GM12864 (cell line): ENCODE data around the gene UPB1.

Experiments
- DNase-seq: peaks from one replicate; pipeline ENCODE4 v3.0.0-alpha.2; 2011; ENCODE audit warnings: low read depth
- H3K4me3 ChIP-seq: 2 replicates; pipeline ENCODE4 v1.5.1; 2011; ENCODE audit warnings: mild to moderate bottlenecking, low read depth, low read length, control low read depth
- TF ChIP-seq, protein P1 (sequence below): IDR thresholded peaks from 2 replicates; pipeline ENCODE4 v1.5.1; 2011; ENCODE audit warnings: low read depth, mild to moderate bottlenecking, moderate library complexity, low read length, control low read depth, inconsistent platforms; ENCODE audit errors: missing control alignments

The UPB1 gene

DNA sequence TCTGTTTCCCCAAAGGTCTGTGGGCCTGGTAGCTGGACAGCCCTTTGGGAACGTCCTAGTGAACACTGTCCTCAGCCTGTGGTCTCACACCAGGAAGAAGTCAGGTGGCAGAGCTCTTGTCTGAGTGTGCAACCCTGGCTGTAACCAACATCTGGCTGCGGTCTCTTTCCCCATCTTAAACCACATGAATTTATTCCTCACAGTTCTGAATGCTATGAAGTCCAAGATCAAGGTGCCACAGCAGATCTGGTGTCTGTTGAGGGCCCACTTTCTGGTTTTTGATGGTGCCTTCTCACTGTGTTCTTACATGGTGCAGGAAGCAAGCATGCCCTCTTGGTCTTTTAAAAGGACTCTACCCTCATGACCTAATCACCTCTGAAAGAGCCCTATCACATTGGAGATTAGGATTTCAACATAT, 2.7 kb downstream of the UPB1 start:
- TF ChIP-seq, protein P1, sequence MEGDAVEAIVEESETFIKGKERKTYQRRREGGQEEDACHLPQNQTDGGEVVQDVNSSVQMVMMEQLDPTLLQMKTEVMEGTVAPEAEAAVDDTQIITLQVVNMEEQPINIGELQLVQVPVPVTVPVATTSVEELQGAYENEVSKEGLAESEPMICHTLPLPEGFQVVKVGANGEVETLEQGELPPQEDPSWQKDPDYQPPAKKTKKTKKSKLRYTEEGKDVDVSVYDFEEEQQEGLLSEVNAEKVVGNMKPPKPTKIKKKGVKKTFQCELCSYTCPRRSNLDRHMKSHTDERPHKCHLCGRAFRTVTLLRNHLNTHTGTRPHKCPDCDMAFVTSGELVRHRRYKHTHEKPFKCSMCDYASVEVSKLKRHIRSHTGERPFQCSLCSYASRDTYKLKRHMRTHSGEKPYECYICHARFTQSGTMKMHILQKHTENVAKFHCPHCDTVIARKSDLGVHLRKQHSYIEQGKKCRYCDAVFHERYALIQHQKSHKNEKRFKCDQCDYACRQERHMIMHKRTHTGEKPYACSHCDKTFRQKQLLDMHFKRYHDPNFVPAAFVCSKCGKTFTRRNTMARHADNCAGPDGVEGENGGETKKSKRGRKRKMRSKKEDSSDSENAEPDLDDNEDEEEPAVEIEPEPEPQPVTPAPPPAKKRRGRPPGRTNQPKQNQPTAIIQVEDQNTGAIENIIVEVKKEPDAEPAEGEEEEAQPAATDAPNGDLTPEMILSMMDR = no peak
- DNase-seq = no peak
- no peak overlapping the region for H3K4me3 ChIP-seq

DNA sequence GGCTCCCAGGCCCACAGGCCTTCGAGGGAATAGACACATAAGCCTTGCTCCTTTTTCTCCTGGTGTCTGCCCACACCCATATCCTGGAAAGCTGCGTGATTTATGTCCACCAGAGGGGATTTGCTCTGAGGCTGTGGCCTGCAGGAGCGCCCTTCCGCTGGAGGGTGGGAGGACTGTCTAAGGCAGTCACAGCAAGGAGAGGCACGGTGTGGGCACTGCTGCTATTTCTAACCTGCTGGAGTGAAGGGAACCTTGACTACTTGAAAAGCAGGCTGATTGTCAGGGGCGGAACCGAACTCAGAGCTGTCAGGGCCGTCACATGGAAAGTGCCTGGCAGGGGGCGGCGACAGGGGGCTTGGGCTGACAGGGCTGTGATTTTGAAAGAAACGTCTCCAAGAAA, 3.7 kb downstream of the UPB1 start:
- H3K4me3 ChIP-seq = no peak overlapping the region
- DNase-seq = no peak
- TF ChIP-seq, protein P1 = no peak

DNA sequence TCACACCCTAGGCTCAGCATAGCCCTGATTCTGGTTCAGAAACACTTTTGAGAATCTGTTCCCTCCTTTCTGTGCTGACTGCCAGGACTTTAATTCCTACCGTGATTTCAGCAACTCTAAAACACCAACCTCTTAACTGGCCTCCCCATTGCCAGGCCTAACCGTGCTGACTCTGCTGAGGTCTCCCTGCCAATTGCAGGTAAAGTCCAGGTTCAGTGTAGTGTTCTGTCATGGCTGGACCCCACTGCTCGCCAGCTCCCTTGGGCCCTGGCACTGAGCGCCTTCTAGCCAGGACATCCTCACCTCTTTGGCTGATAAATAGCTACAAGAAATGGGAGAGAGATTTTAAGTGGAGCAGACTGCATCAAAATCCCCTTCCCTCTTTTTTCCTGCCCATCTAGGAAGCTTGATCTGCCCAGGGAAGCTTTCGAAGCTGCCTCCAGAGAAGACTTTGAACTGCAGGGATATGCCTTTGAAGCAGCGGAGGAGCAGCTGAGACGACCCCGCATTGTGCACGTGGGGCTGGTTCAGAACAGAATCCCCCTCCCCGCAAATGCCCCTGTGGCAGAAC, 4.7 kb downstream of the UPB1 start:
- H3K4me3 ChIP-seq = no peak overlapping the region
- TF ChIP-seq, protein P1 = no peak
- DNase-seq = no peak

DNA sequence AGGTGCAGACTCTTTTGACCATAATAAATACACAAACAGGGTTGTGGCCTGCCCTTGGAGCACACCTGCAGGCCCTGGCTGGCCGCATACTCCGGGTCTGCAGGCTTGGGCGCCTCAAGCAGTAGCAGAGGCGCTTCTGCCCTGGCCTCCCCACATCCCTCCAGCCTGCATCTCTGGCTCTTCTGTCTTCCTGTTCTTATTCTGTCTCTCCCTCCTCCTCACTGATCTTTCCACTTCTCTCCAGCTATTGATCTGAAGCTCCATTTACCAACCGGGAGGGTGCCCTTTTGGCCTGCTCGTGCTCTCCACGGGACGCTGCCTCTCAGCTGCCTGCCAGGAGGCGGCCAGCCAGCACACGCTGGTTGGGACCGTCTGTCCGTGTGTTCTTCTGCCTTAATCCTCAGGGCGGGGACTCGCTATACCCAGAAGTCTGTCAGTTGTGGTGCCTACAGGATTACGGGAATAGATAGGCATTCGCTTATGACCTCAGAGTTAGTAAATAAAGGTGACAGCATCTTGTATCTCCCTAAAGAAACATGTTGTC, 5.2 kb downstream of the UPB1 start:
- no peak overlapping the region for H3K4me3 ChIP-seq

DNA sequence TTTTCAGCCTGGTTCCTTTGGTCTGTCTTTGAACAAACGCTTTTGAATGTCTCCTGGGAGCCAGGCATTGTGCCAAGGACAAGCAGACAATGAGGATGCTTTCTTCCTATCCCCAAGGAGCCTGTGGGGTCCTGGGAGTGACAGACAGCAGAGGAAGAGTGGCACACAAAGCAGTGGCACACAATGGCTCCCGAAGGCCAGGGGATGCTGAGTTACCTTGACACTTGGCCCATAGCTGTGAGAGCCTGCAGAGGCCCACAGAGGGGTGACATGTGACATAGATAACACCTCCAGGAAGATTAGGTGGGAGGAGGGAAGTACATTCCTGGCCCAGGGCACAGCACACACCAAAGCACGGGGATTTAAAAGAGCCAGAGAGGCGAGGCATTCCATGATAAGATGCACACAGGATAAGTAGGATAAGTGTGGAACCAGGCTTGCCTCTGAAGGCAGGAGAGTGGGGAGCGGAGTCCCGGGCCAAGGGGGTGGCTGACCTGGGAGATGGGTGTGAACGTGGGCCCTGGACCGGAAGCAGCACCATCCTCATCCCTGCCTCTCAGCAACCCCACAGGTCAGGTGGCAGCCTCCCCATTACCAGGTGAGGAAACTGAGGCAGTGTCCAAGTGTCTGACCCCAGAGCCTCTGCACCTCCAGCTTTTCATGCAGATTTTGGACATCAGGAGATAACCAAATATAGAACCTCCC, 6.3 kb downstream of the UPB1 start:
- no peak overlapping the region for H3K4me3 ChIP-seq
- TF ChIP-seq, protein P1 = no peak
- DNase-seq = no peak

More for the DNA sequence above, 5.2 kb downstream of the UPB1 start:
- DNase-seq = no peak
- TF ChIP-seq, protein P1 = no peak

DNA sequence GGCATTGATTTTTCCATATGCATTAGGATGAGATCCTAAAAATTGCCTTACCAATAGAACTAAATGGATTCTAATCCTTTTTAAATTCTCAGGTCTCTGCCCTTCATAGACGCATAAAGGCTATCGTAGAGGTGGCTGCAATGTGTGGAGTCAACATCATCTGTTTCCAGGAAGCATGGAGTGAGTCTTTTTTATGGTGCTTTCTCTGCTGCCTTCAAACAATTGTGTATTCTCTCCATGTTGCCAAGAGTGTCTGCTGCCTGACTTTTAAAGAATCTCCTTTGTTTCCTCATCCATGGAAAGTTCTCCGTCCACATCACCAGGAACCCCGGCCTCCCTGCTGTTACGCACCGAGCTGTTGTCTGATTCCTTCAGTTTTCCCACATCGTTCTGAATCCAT, 6.9 kb downstream of the UPB1 start:
- DNase-seq = no peak
- H3K4me3 ChIP-seq = no peak overlapping the region
- TF ChIP-seq, protein P1 = no peak
